H1 (cell line): ENCODE results near the gene SART1. TPM values are rescaled to one million over a fixed set of nuclear protein-coding genes. Genes with fewer than 3 reads are reported as not detected.

Experiments
- CTCF ChIA-PET: fragments of 300-600 bp; sonication (Branson Sonifier 250); formaldehyde crosslinking; loops from one replicate; lab custom pipeline; 2021; ENCODE audit not compliant: partially characterized antibody; lab: Charles Lee
- POLR2A ChIA-PET: fragments of 300-600 bp; sonication (Branson Sonifier 250); formaldehyde crosslinking; loops from one replicate; lab custom pipeline; 2021; ENCODE audit warnings: inconsistent platforms; ENCODE audit not compliant: partially characterized antibody; lab: Charles Lee
- DNase-seq, 2 experiments: peaks; one replicate each; pipeline versions ENCODE4 v3.0.0 to v3.0.0-alpha.2; 2010 to 2022; ENCODE audit warnings: low spot score in 2 of 2, low read depth in 1 of 2, mixed read lengths in 1 of 2
- FAIRE-seq: peaks from 2 replicates; lab custom pipeline; 2011; peaks lifted over from hg19 to GRCh38; lab: Jason Lieb, UNC
- H2AFZ ChIP-seq: 2 replicates; pipeline ENCODE4 v1.8.1; 2012; ENCODE audit warnings: low read length, inconsistent platforms
- H2AK5ac ChIP-seq: 2 replicates; pipeline ENCODE4 v1.6.1; 2013; ENCODE audit warnings: low read depth, low read length
- H2BK120ac ChIP-seq: replicated peaks from 2 replicates; pipeline ENCODE3; 2013; ENCODE audit warnings: low read depth, low read length, inconsistent platforms
- H2BK12ac ChIP-seq: 2 replicates; pipeline ENCODE4 v1.6.1; 2013; ENCODE audit warnings: low read depth, low read length
- H2BK15ac ChIP-seq: 2 replicates; pipeline ENCODE4 v1.6.1; 2013; ENCODE audit warnings: low read length
- H2BK20ac ChIP-seq: 2 replicates; pipeline ENCODE4 v1.6.1; 2013; ENCODE audit warnings: low read length
- H2BK5ac ChIP-seq: 2 replicates; pipeline ENCODE4 v1.6.1; 2013; ENCODE audit warnings: low read depth, low read length
- H3K14ac ChIP-seq: 2 replicates; pipeline ENCODE4 v1.6.1; 2013; ENCODE audit warnings: inconsistent platforms; ENCODE audit not compliant: insufficient read length
- H3K18ac ChIP-seq: 2 replicates; pipeline ENCODE4 v1.6.1; 2013; ENCODE audit warnings: low read length; ENCODE audit errors: extremely low read depth
- H3K23ac ChIP-seq: 2 replicates; pipeline ENCODE4 v1.6.1; 2013; ENCODE audit warnings: inconsistent platforms; ENCODE audit not compliant: insufficient read length
- H3K23me2 ChIP-seq: 2 replicates; pipeline ENCODE4 v1.6.1; 2013; ENCODE audit warnings: low read depth, low read length
- H3K27ac ChIP-seq: 2 replicates; pipeline ENCODE4 v1.6.1; 2011; ENCODE audit warnings: low read depth, low read length, inconsistent platforms
- H3K27me3 ChIP-seq, 4 experiments: replicated peaks in 1 of 4; 1 replicate in 1 of 4; 2 replicates in 3 of 4; pipeline versions ENCODE4 v1.6.1 to v1.8.1; 2011 to 2013; ENCODE audit warnings: low read length in 3 of 4, mild to moderate bottlenecking in 3 of 4, inconsistent platforms in 2 of 4, mixed read lengths in 2 of 4, moderate library complexity in 1 of 4; ENCODE audit not compliant: control insufficient read depth in 3 of 4, insufficient read depth in 3 of 4; ENCODE audit errors: extremely low read depth in 1 of 4
- H3K36me3 ChIP-seq, 4 experiments: 2 replicates each; pipeline versions ENCODE4 v1.6.1 to v1.8.1; 2011 to 2013; ENCODE audit warnings: mild to moderate bottlenecking in 4 of 4, low read length in 3 of 4, moderate library complexity in 2 of 4, control low read depth in 1 of 4, inconsistent platforms in 1 of 4; ENCODE audit not compliant: insufficient read depth in 4 of 4, control insufficient read depth in 2 of 4
- H3K4ac ChIP-seq: replicated peaks from 2 replicates; pipeline ENCODE3; 2013; ENCODE audit warnings: low read length, low read depth, mixed read lengths, inconsistent platforms; ENCODE audit not compliant: insufficient read length
- H3K4me1 ChIP-seq, 4 experiments: replicated peaks in 1 of 4; 1 replicate in 1 of 4; 2 replicates in 3 of 4; pipeline versions ENCODE4 v1.6.1 to v1.8.1; 2011 to 2013; ENCODE audit warnings: low read length in 3 of 4, inconsistent platforms in 2 of 4, mixed read lengths in 1 of 4; ENCODE audit not compliant: insufficient read depth in 4 of 4, control insufficient read depth in 3 of 4
- H3K4me2 ChIP-seq, 2 experiments: 2 replicates each; pipeline versions ENCODE4 v1.6.1 to v1.8.1; 2011 to 2013; ENCODE audit warnings: low read depth in 2 of 2, low read length in 2 of 2, control low read depth in 1 of 2, inconsistent platforms in 1 of 2, mild to moderate bottlenecking in 1 of 2; ENCODE audit not compliant: insufficient read depth in 1 of 2
- H3K4me3 ChIP-seq, 4 experiments: fragments of 200-600, 300-600 bp in 1 of 4; sonication (generic), shearing (Covaris generic), sonication (Bioruptor Twin) in 1 of 4; 2 replicates each; pipeline versions ENCODE4 v1.5.1 to v1.8.1; 2011 to 2016; ENCODE audit warnings: low read length in 4 of 4, low read depth in 3 of 4, control low read depth in 2 of 4, inconsistent platforms in 2 of 4, mild to moderate bottlenecking in 2 of 4, mixed read lengths in 1 of 4, moderate library complexity in 1 of 4; ENCODE audit not compliant: insufficient read depth in 2 of 4; ENCODE audit errors: extremely low read depth in 1 of 4
- H3K56ac ChIP-seq: replicated peaks from 2 replicates; pipeline ENCODE3; 2013; ENCODE audit warnings: low read depth, mild to moderate bottlenecking, mixed read lengths, low read length, inconsistent platforms; ENCODE audit not compliant: insufficient read length
- H3K79me1 ChIP-seq: 2 replicates; pipeline ENCODE4 v1.6.1; 2013; ENCODE audit warnings: low read depth, low read length, control low read depth
- H3K79me2 ChIP-seq, 2 experiments: 2 replicates each; pipeline versions ENCODE4 v1.6.1 to v1.8.1; 2012 to 2013; ENCODE audit warnings: low read length in 2 of 2, mild to moderate bottlenecking in 2 of 2, inconsistent platforms in 1 of 2; ENCODE audit not compliant: insufficient read depth in 2 of 2, control insufficient read depth in 1 of 2
- H3K9ac ChIP-seq, 4 experiments: replicated peaks in 1 of 4; 1 replicate in 1 of 4; 2 replicates in 3 of 4; pipeline versions ENCODE4 v1.6.1 to v1.8.1; 2011 to 2013; ENCODE audit warnings: low read depth in 3 of 4, low read length in 3 of 4, control low read depth in 2 of 4, mild to moderate bottlenecking in 2 of 4, moderate library complexity in 2 of 4, inconsistent platforms in 1 of 4; ENCODE audit errors: extremely low read depth in 1 of 4
- H3K9me3 ChIP-seq, 2 experiments: 2 replicates each; pipeline versions ENCODE4 v1.6.1 to v1.8.1; 2012 to 2013; ENCODE audit warnings: mild to moderate bottlenecking in 2 of 2, moderate library complexity in 2 of 2, control low read depth in 1 of 2, inconsistent platforms in 1 of 2, low read depth in 1 of 2, low read length in 1 of 2, mixed read lengths in 1 of 2; ENCODE audit not compliant: insufficient read depth in 2 of 2
- H4K20me1 ChIP-seq, 2 experiments: replicated peaks in 1 of 2; 2 replicates each; pipeline versions ENCODE3 to v1.8.1; 2011 to 2013; ENCODE audit warnings: inconsistent platforms in 2 of 2, low read length in 2 of 2, mild to moderate bottlenecking in 1 of 2; ENCODE audit not compliant: insufficient read depth in 2 of 2, control insufficient read depth in 1 of 2
- H4K5ac ChIP-seq: 2 replicates; pipeline ENCODE4 v1.6.1; 2013; ENCODE audit warnings: low read length, low read depth, mixed read lengths, inconsistent platforms; ENCODE audit not compliant: insufficient read length
- H4K8ac ChIP-seq: 2 replicates; pipeline ENCODE4 v1.8.0; 2013; ENCODE audit warnings: mild to moderate bottlenecking, moderate library complexity, low read length, inconsistent platforms; ENCODE audit not compliant: insufficient read depth; ENCODE audit errors: extremely low read depth
- H4K91ac ChIP-seq: replicated peaks from 2 replicates; pipeline ENCODE3; 2013; ENCODE audit warnings: low read length, mixed read lengths, inconsistent platforms; ENCODE audit not compliant: insufficient read length
- ASH2L ChIP-seq: fragments of 200-600, 300-600 bp; sonication (generic); IDR thresholded peaks from one replicate; pipeline ENCODE4 v1.7.1; 2017; ENCODE audit warnings: low read length
- HDAC2 ChIP-seq, 2 experiments: fragments of 300-600 bp in 1 of 2; sonication (generic) in 1 of 2; IDR thresholded peaks; 2 replicates each; pipeline ENCODE4 v1.6.1; 2011 to 2012; ENCODE audit warnings: low read depth in 2 of 2, low read length in 2 of 2, mild to moderate bottlenecking in 2 of 2, moderate library complexity in 2 of 2, borderline replicate concordance in 1 of 2, inconsistent platforms in 1 of 2
- KDM4A ChIP-seq: IDR thresholded peaks from one replicate; pipeline ENCODE4 v1.7.1; 2012; ENCODE audit warnings: low read depth, mild to moderate bottlenecking, moderate library complexity, low read length, inconsistent platforms; ENCODE audit not compliant: severe bottlenecking
- NRF1 ChIP-seq: IDR thresholded peaks from 2 replicates; pipeline ENCODE4 v1.6.1; 2011; ENCODE audit warnings: mild to moderate bottlenecking, low read depth, low read length, improper control_type of control experiment
- PHF8 ChIP-seq: fragments of 200-600 bp; sonication (generic); conservative IDR thresholded peaks from 2 replicates; pipeline ENCODE4 v1.7.1; 2012; ENCODE audit warnings: low read depth, mild to moderate bottlenecking, inconsistent platforms, low read length, moderate library complexity
- RXRA ChIP-seq: IDR thresholded peaks from 2 replicates; pipeline ENCODE4 v1.6.1; 2011; ENCODE audit warnings: low read depth, mild to moderate bottlenecking, low read length, moderate library complexity; ENCODE audit not compliant: insufficient read depth
- SUZ12 ChIP-seq: fragments of 200-600 bp; sonication (generic); IDR thresholded peaks from 2 replicates; pipeline ENCODE4 v1.6.1; 2012; ENCODE audit warnings: mild to moderate bottlenecking, inconsistent platforms, low read length, moderate library complexity, mixed read lengths
- TAF1 ChIP-seq: IDR thresholded peaks from 2 replicates; pipeline ENCODE4 v1.6.1; 2011; ENCODE audit warnings: mild to moderate bottlenecking, low read depth, low read length
- TBP ChIP-seq: IDR thresholded peaks from 2 replicates; pipeline ENCODE4 v1.6.1; 2011; ENCODE audit warnings: low read depth, low read length, improper control_type of control experiment
- WGBS, 2 experiments: shearing (Covaris generic) in 1 of 2; methylation state at CpG; one replicate each; pipeline versions ENCODE4 v1.1.6 to v1.1.7; 2013 to 2015; ENCODE audit warnings: low lambda C conversion rate in 2 of 2, mixed read lengths in 2 of 2, inconsistent platforms in 1 of 2, low coverage in 1 of 2, missing lambda C conversion rate in 1 of 2; ENCODE audit not compliant: insufficient replicate concordance in 2 of 2, insufficient coverage in 1 of 2, insufficient read length in 1 of 2; ENCODE audit errors: extremely low coverage in 1 of 2, missing lambda C conversion rate in 1 of 2; 5-methylcytosine and 5-hydroxymethylcytosine counted together
- polyA plus RNA-seq, 7 experiments: library from polyadenylated mRNA; depleted of rRNA in 3 of 7; stranded (reverse) in 5 of 7; unstranded in 2 of 7; fragments of >200 nt in 5 of 7; fragments of 200-250 nt in 2 of 7; gene quantifications; 1 replicate in 5 of 7; 2 replicates in 1 of 7; 4 replicates in 1 of 7; pipeline versions ENCODE4 v1.2.1 to v1.2.3, GENCODE V29; 2011 to 2013; ENCODE audit warnings: missing spikeins in 2 of 7, mixed read lengths in 2 of 7
- total RNA-seq: library from RNA; stranded (reverse); fragmentation: NEBNext Ultra II Directional; extraction: Animal tissue kit (Norgen Biotek cat#: 25700); gene quantifications from 2 replicates; pipeline ENCODE4 v1.2.1, GENCODE V29; 2021

Gene SART1
- total and polyA plus RNA-seq, 2 of the 8 experiments (the other 6 are each of a cell fraction or from before 2014, with no cell fraction given): 9.7 to 46.1 TPM

GRCh38 chr11:65918211-65919140 is 43.1 kb upstream of the SART1 start, which contains the start of gene C11orf68:
Gene C11orf68 (minus strand): TSS chr11:65919062. CDS start chr11:65919031, 31 bp downstream.
- Histone ChIP-seq H3K4ac (peak within 1 kb of the TSS; percentile 97), H3K36me3 (peaks cover 0 to 8% (median 5%) of the 10 kb centered on the region in 4 experiments; a peak in 4 of 8 replicates), H3K79me1 (peaks cover 7% of the 10 kb centered on the region; the same call in 1 of the 2 replicates), H3K9me3 (no peaks in the 10 kb centered on the region), H4K5ac (peak within 1 kb of the TSS; percentile 92), H4K20me1 (peaks cover 0 to 7% of the 10 kb centered on the region in 2 experiments), H3K4me1 (peaks cover 0 to 22% (median 13%) of the 10 kb centered on the region in 4 experiments; a peak in 4 of 7 replicates), H4K8ac (peak within 1 kb of the TSS; percentile 98), H3K9ac (peak within 1 kb of the TSS; percentile 76 to 92 (median 84)), H3K18ac (peak within 1 kb of the TSS; percentile 93), H2BK15ac (peak within 1 kb of the TSS; percentile 40; the same call in 1 of the 2 replicates), H2AFZ (no peak within 1 kb of the TSS), H3K4me2 (peak within 1 kb of the TSS; percentile 83 to 94), H4K91ac (peak within 1 kb of the TSS; percentile 95), H2BK12ac (no peak within 1 kb of the TSS; the same call in 1 of the 2 replicates), H3K79me2 (peaks cover 0 to 7% of the 10 kb centered on the region in 2 experiments; a peak in 2 of 4 replicates), H3K56ac (peak within 1 kb of the TSS; percentile 69), H3K27ac (peak within 1 kb of the TSS; percentile 80), H3K23me2 (peaks cover 13% of the 10 kb centered on the region; the same call in 1 of the 2 replicates), H3K23ac (no peak within 1 kb of the TSS), H2BK120ac (no peak within 1 kb of the TSS), H2BK5ac (peak within 1 kb of the TSS; percentile 71), H3K14ac (no peak within 1 kb of the TSS), H2AK5ac (peak within 1 kb of the TSS; percentile 17; the same call in 1 of the 2 replicates), H3K4me3 (peak within 1 kb of the TSS; percentile 91 to 98 (median 94)), H2BK20ac (no peak within 1 kb of the TSS), H3K27me3 (no peaks in the 10 kb centered on the region)
- FAIRE-seq: no peak
- 15% methylated on average over 32 of the region's 77 CpGs; no CpG with 5 or more reads in 1 of the 2 experiments for WGBS, 2 experiments
- ChIA-PET CTCF (interaction anchor here (0.6 to 2.3 kb wide), 7 partner anchors 11 to 79 kb away, joined by 3 to 10 read pairs (median 5); partner anchors contain the start of gene FIBP), POLR2A (interaction anchor here (0.5 to 4.9 kb wide), 20 partner anchors 9 to 255 kb away, joined by 3 to 36 read pairs (median 4); partner anchors contain the start of genes CCDC85B, FIBP, MUS81 and SF3B2)
- DNase-seq: peak in 1 of 2 experiments; percentile 55
- no peak for TF ChIP-seq SUZ12
- TF ChIP-seq RXRA: no peak
- TF ChIP-seq KDM4A: peak; percentile 57
- TF ChIP-seq TBP: peak; percentile 5; the same call in 1 of the 2 replicates
- TF ChIP-seq PHF8: peak; percentile 84
- no peak for TF ChIP-seq NRF1
- peak; percentile 8 for TF ChIP-seq ASH2L
- TF ChIP-seq TAF1: peak; percentile 52; the same call in 1 of the 2 replicates
- TF ChIP-seq HDAC2 (IDR thresholded peaks at IDR 0.05; ENCODE audit: borderline replicate concordance in 1 of 2, low read depth in 2 of 2, low read length in 2 of 2): peak in 1 of 2 experiments; percentile 28; a peak in 1 of 4 replicates
